ENCODE data around the gene MACIR. TPM values are rescaled to one million over a fixed set of nuclear protein-coding genes. Genes with fewer than 3 reads are reported as not detected.

Gene MACIR
- polyA plus RNA-seq, 1 experiment: 6.3 TPM

GRCh38 chr5:103280967-103281366, 22.4 kb downstream of the MACIR start:
- Histone ChIP-seq H3K9me3 (ENCODE audit: control insufficient read depth, insufficient read depth, low read length) (no peaks in the 10 kb centered on the region), H3K27ac (ENCODE audit: low read depth, low read length) (no peak overlapping the region), H3K27me3 (ENCODE audit: control insufficient read depth, insufficient read depth, low read length) (no peaks in the 10 kb centered on the region), H3K4me3 (ENCODE audit: low read depth, low read length) (no peak overlapping the region)
- CTCF ChIA-PET: no interaction called here
- POLR2A ChIA-PET: no interaction called here
- no peak for DNase-seq (ENCODE audit: low read depth, low spot score)
- no peak for TF ChIP-seq CTCF (IDR thresholded peaks at IDR 0.05; ENCODE audit: low read depth, low read length)

GRCh38 chr5:103283120-103283519, 24.6 kb downstream of the MACIR start:
- Histone ChIP-seq H3K27ac (ENCODE audit: low read depth, low read length) (no peak overlapping the region), H3K9me3 (ENCODE audit: control insufficient read depth, insufficient read depth, low read length) (no peaks in the 10 kb centered on the region), H3K4me3 (ENCODE audit: low read depth, low read length) (no peak overlapping the region), H3K27me3 (ENCODE audit: control insufficient read depth, insufficient read depth, low read length) (no peaks in the 10 kb centered on the region)
- no peak for TF ChIP-seq CTCF (IDR thresholded peaks at IDR 0.05; ENCODE audit: low read depth, low read length)
- CTCF ChIA-PET: no interaction called here
- POLR2A ChIA-PET: no interaction called here
- DNase-seq (ENCODE audit: low read depth, low spot score): no peak

DNA sequence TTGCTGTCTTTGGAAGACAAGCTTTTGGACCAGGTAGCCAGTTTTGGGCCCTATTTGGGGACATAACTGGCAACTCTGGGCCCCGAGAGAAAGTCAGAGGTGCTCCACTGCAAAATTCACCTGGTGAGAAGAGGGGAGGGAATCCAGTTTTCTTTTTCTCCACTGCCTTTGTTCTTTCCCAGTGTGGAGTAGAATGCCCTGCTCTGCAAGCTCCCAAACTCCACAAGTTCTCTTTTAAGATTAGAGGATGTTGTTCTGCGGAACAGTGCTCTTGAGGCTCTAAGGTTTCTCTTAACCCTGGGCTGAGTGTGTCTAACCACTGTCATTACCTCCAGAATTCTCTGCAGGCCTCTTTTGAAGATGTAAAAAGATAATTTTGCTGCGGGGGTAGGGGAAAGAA, 25.3 kb downstream of the MACIR start:
- ChIA-PET CTCF (no interaction called here), POLR2A (no interaction called here)
- TF ChIP-seq CTCF (IDR thresholded peaks at IDR 0.05; ENCODE audit: low read depth, low read length): no peak
- Histone ChIP-seq H3K27me3 (ENCODE audit: control insufficient read depth, insufficient read depth, low read length) (no peaks in the 10 kb centered on the region), H3K27ac (ENCODE audit: low read depth, low read length) (no peak overlapping the region), H3K9me3 (ENCODE audit: control insufficient read depth, insufficient read depth, low read length) (no peaks in the 10 kb centered on the region), H3K4me3 (ENCODE audit: low read depth, low read length) (no peak overlapping the region)
- DNase-seq (ENCODE audit: low read depth, low spot score): no peak

- CTCF ChIA-PET: no interaction called here
- Histone ChIP-seq H3K9me3 (ENCODE audit: control insufficient read depth, insufficient read depth, low read length) (no peaks in the 10 kb centered on the region), H3K27ac (ENCODE audit: low read depth, low read length) (no peak overlapping the region), H3K27me3 (ENCODE audit: control insufficient read depth, insufficient read depth, low read length) (no peaks in the 10 kb centered on the region), H3K4me3 (ENCODE audit: low read depth, low read length) (no peak overlapping the region)
- no peak for DNase-seq (ENCODE audit: low read depth, low spot score)
- POLR2A ChIA-PET: no interaction called here
- TF ChIP-seq CTCF (IDR thresholded peaks at IDR 0.05; ENCODE audit: low read depth, low read length): no peak
These were observed 28.1 kb downstream of the MACIR start for GRCh38 chr5:103286622-103287021.

- H3K27ac ChIP-seq (ENCODE audit: low read depth, low read length): no peak overlapping the region
- ChIA-PET POLR2A (no interaction called here), CTCF (no interaction called here)
- H3K27me3 ChIP-seq (ENCODE audit: control insufficient read depth, insufficient read depth, low read length): no peaks in the 10 kb centered on the region
- no peak for DNase-seq (ENCODE audit: low read depth, low spot score)
- no peak overlapping the region for H3K4me3 ChIP-seq (ENCODE audit: low read depth, low read length)
- H3K9me3 ChIP-seq (ENCODE audit: control insufficient read depth, insufficient read depth, low read length): no peaks in the 10 kb centered on the region
- TF ChIP-seq CTCF (IDR thresholded peaks at IDR 0.05; ENCODE audit: low read depth, low read length): no peak
These were observed 30.5 kb downstream of the MACIR start for GRCh38 chr5:103289024-103289423.
